ENCODE data around the gene NCAM2. TPM values are rescaled to one million over a fixed set of nuclear protein-coding genes. Genes with fewer than 3 reads are reported as not detected.
"Not testable (repeated sequence)": the region's sequence is repeated elsewhere in the genome, so short reads cannot be mapped to it uniquely, and the experiment has no call there.

NCAM2 gene
- total and polyA plus RNA-seq, 2 donors (not counting 3 experiments of a cell fraction or from before 2014, with no cell fraction given): 0.11 to 0.27 TPM

- H4K20me1 ChIP-seq (replicated peaks; ENCODE audit: control insufficient read depth, extremely low read depth, insufficient read depth, low read length): no peaks in the 10 kb centered on the region
- intact Hi-C loops (cut with micrococcal nuclease): no loop called here
- CTCF ChIA-PET: no interaction called here
- H3K4me1 ChIP-seq (ENCODE audit: control insufficient read depth, extremely low read depth, insufficient read depth, low read length): no peaks in the 10 kb centered on the region
- dilution Hi-C loops (cut with MboI; ENCODE audit: extremely low pct_ligation_motif_present, low sequenced_read_pairs): no loop called here
- H2AFZ ChIP-seq (ENCODE audit: low read depth, low read length): no peak overlapping the region
- H3K9me3 ChIP-seq (replicated peaks; ENCODE audit: control insufficient read depth, insufficient read depth, low read length): no peaks in the 10 kb centered on the region
- BruUV-seq (replicated peaks): no TSS peak
- H3K27me3 ChIP-seq (ENCODE audit: control insufficient read depth in 2 of 2, insufficient read depth in 2 of 2, low read length in 2 of 2): no peaks in the 10 kb centered on the region
- H3K36me3 ChIP-seq (ENCODE audit: control insufficient read depth in 2 of 2, extremely low read depth in 1 of 2, insufficient read depth in 2 of 2, low read length in 2 of 2): no peaks in the 10 kb centered on the region
- DNase-seq (ENCODE audit: low read depth, low spot score) (no peak), FAIRE-seq (no peak)
- no peak overlapping the region for H3K4me2 ChIP-seq (ENCODE audit: insufficient read depth, low read length)
- POLR2A ChIA-PET: no interaction called here
- no peak overlapping the region for H3K27ac ChIP-seq (ENCODE audit: insufficient read depth, low read depth, low read length)
- TF ChIP-seq POLR2A (IDR thresholded peaks at IDR 0.05; ENCODE audit: low read depth, low read length): no peak
- no peak for TF ChIP-seq EZH2 (IDR thresholded peaks at IDR 0.05; ENCODE audit: borderline replicate concordance, low read depth, low read length, severe bottlenecking)
- no peak for TF ChIP-seq JUN (IDR thresholded peaks at IDR 0.05; ENCODE audit: borderline replicate concordance, insufficient read depth, insufficient read length, low read depth)
- no peak for TF ChIP-seq POLR2AphosphoS5 (IDR thresholded peaks at IDR 0.05; ENCODE audit: insufficient read depth, low read depth, low read length)
- TF ChIP-seq FOS (IDR thresholded peaks at IDR 0.05; ENCODE audit: borderline replicate concordance, insufficient read depth, low read length): no peak
- TF ChIP-seq GATA2 (IDR thresholded peaks at IDR 0.05; ENCODE audit: insufficient read depth, insufficient read length, low read depth, low read length): no peak
- no peak for TF ChIP-seq CTCF (IDR thresholded peaks at IDR 0.05; ENCODE audit: extremely low read depth in 1 of 2, insufficient read depth in 1 of 2, low read depth in 1 of 2, low read length in 2 of 2)
- no peak for TF ChIP-seq MAX (IDR thresholded peaks at IDR 0.05; ENCODE audit: insufficient read depth, insufficient read length)
- TF ChIP-seq MYC (IDR thresholded peaks at IDR 0.05; ENCODE audit: low read depth, low read length): no peak
- no peak overlapping the region for H3K4me3 ChIP-seq (replicated peaks in 1 of 3; ENCODE audit: insufficient read depth in 1 of 3, low read depth in 1 of 3, low read length in 3 of 3)
- no peak overlapping the region for H3K9ac ChIP-seq (replicated peaks; ENCODE audit: extremely low read depth, insufficient read depth, low read length)
- no peaks in the 10 kb centered on the region for H3K79me2 ChIP-seq (ENCODE audit: control insufficient read depth, insufficient read depth, low read length)
- no peaks in the 10 kb centered on the region for H3K9me1 ChIP-seq (replicated peaks; ENCODE audit: control insufficient read depth, extremely low read depth, insufficient read depth, low read length)
Measured at GRCh38 chr21:21148514-21148913, 150.3 kb downstream of the NCAM2 start.

GRCh38 chr21:21149445-21149844 lies 151.2 kb downstream of the NCAM2 start:
- dilution Hi-C loops (cut with MboI; ENCODE audit: extremely low pct_ligation_motif_present, low sequenced_read_pairs); H3K36me3 ChIP-seq (ENCODE audit: control insufficient read depth in 2 of 2, extremely low read depth in 1 of 2, insufficient read depth in 2 of 2, low read length in 2 of 2); intact Hi-C loops (cut with micrococcal nuclease); H3K4me2 ChIP-seq (ENCODE audit: insufficient read depth, low read length); CTCF ChIA-PET; H3K9me1 ChIP-seq (replicated peaks; ENCODE audit: control insufficient read depth, extremely low read depth, insufficient read depth, low read length); H4K20me1 ChIP-seq (replicated peaks; ENCODE audit: control insufficient read depth, extremely low read depth, insufficient read depth, low read length); H3K9me3 ChIP-seq (replicated peaks; ENCODE audit: control insufficient read depth, insufficient read depth, low read length); H3K27ac ChIP-seq (ENCODE audit: insufficient read depth, low read depth, low read length); H2AFZ ChIP-seq (ENCODE audit: low read depth, low read length); H3K4me1 ChIP-seq (ENCODE audit: control insufficient read depth, extremely low read depth, insufficient read depth, low read length); DNase-seq (ENCODE audit: low read depth, low spot score); H3K9ac ChIP-seq (replicated peaks; ENCODE audit: extremely low read depth, insufficient read depth, low read length); H3K79me2 ChIP-seq (ENCODE audit: control insufficient read depth, insufficient read depth, low read length); H3K27me3 ChIP-seq (ENCODE audit: control insufficient read depth in 2 of 2, insufficient read depth in 2 of 2, low read length in 2 of 2); FAIRE-seq; BruUV-seq (replicated peaks); POLR2A ChIA-PET; H3K4me3 ChIP-seq (replicated peaks in 1 of 3; ENCODE audit: insufficient read depth in 1 of 3, low read depth in 1 of 3, low read length in 3 of 3): not testable (repeated sequence)
